DOHH2 (cell line): ENCODE measurements around the gene NRROS.

Source experiments
- EZH2phosphoT487 ChIP-seq: fragments of 200-600 bp; sonication (generic); IDR thresholded peaks from 2 replicates; pipeline ENCODE4 v1.6.1; 2017; ENCODE audit warnings: borderline replicate concordance, mild to moderate bottlenecking, antibody characterized with exemption, low read length, moderate library complexity, mixed read lengths
- TF ChIP-seq, protein P1 (sequence below): fragments of 200-600 bp; sonication (generic); IDR thresholded peaks from one replicate; pipeline ENCODE4 v1.5.1; 2014; ENCODE audit warnings: antibody characterized with exemption, mild to moderate bottlenecking, low read depth, low read length; ENCODE audit not compliant: poor library complexity, severe bottlenecking

DNA sequence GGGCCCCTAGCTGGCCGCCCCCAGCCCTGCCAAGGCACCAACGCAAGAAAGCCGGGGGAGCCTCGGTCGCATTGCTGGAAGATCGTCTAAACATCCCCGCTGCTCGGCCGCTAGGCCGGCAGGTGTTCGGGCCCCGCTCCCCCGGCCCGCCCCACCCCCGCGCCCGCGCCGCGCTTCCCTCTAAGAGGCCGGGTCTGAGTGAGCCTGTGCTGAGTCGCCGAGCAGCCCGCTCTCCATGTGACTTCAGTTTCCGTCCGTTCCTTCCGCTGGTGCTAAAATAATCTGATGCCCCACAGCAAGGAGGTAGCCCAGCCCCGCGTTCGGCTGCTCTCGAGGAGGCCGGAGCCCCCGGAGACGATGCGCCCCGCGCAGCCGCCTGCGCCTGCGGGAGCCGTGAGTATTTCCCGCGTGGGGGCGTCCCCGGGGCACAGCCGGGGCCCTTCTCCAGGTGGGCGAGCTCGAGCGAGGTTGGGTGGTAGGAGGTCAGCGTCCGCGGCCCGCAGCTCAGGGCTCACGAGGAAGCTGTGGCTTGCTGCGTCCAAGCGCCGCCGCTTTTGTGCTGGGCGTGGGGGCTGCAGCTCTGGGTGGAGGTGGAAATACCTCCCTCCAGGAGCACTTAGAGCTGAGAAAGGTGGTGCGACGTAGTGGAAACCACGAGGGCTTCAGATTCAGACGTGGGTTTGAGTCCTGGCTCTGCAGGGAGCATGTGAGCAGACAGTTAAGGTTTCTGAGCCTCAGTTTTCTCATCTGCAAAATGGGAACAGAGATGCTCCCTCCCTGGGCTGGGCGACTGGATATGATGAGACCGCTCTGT is at the start of gene NRROS:
- TF ChIP-seq, protein P1, sequence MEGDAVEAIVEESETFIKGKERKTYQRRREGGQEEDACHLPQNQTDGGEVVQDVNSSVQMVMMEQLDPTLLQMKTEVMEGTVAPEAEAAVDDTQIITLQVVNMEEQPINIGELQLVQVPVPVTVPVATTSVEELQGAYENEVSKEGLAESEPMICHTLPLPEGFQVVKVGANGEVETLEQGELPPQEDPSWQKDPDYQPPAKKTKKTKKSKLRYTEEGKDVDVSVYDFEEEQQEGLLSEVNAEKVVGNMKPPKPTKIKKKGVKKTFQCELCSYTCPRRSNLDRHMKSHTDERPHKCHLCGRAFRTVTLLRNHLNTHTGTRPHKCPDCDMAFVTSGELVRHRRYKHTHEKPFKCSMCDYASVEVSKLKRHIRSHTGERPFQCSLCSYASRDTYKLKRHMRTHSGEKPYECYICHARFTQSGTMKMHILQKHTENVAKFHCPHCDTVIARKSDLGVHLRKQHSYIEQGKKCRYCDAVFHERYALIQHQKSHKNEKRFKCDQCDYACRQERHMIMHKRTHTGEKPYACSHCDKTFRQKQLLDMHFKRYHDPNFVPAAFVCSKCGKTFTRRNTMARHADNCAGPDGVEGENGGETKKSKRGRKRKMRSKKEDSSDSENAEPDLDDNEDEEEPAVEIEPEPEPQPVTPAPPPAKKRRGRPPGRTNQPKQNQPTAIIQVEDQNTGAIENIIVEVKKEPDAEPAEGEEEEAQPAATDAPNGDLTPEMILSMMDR, result peak; percentile 8
- TF ChIP-seq EZH2phosphoT487, result peak; percentile 54; the same call in 1 of the 2 replicates
